ENCODE data around the gene PHLDB1. TPM values are rescaled to one million over a fixed set of nuclear protein-coding genes. Genes with fewer than 3 reads are reported as not detected.
A peak's percentile ranks its signal among the peaks of the same experiment; 100 is the strongest.

Gene PHLDB1
- total RNA-seq, 1 experiment from 2014 or later = 37.1 TPM

- no peaks in the 10 kb centered on the region for H3K9me3 Mint-ChIP-seq (ENCODE audit: low read depth, unreplicated experiment)
- BruUV-seq (replicated peaks) = no TSS peak
- CTCF ChIA-PET = no interaction called here
- no peak for DNase-seq
- intact Hi-C loops (cut with micrococcal nuclease; ENCODE audit: unreplicated experiment) = no loop called here
- H3K27me3 Mint-ChIP-seq (ENCODE audit: unreplicated experiment) = peaks cover 14% of the 10 kb centered on the region
- H3K36me3 Mint-ChIP-seq (ENCODE audit: insufficient read depth, unreplicated experiment) = peaks cover 22% of the 10 kb centered on the region
- H3K4me1 Mint-ChIP-seq (ENCODE audit: low read depth, unreplicated experiment) = peaks cover 25% of the 10 kb centered on the region
- H3K4me3 Mint-ChIP-seq (ENCODE audit: low read depth, unreplicated experiment) = no peak overlapping the region
- TF ChIP-seq, protein P1, sequence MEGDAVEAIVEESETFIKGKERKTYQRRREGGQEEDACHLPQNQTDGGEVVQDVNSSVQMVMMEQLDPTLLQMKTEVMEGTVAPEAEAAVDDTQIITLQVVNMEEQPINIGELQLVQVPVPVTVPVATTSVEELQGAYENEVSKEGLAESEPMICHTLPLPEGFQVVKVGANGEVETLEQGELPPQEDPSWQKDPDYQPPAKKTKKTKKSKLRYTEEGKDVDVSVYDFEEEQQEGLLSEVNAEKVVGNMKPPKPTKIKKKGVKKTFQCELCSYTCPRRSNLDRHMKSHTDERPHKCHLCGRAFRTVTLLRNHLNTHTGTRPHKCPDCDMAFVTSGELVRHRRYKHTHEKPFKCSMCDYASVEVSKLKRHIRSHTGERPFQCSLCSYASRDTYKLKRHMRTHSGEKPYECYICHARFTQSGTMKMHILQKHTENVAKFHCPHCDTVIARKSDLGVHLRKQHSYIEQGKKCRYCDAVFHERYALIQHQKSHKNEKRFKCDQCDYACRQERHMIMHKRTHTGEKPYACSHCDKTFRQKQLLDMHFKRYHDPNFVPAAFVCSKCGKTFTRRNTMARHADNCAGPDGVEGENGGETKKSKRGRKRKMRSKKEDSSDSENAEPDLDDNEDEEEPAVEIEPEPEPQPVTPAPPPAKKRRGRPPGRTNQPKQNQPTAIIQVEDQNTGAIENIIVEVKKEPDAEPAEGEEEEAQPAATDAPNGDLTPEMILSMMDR (IDR thresholded peaks at IDR 0.05; ENCODE audit: unreplicated experiment) = no peak
- no peak overlapping the region for H3K27ac Mint-ChIP-seq (ENCODE audit: unreplicated experiment)
Observed at GRCh38 chr11:118604566-118604965, 2.8 kb upstream of the PHLDB1 start.

DNA sequence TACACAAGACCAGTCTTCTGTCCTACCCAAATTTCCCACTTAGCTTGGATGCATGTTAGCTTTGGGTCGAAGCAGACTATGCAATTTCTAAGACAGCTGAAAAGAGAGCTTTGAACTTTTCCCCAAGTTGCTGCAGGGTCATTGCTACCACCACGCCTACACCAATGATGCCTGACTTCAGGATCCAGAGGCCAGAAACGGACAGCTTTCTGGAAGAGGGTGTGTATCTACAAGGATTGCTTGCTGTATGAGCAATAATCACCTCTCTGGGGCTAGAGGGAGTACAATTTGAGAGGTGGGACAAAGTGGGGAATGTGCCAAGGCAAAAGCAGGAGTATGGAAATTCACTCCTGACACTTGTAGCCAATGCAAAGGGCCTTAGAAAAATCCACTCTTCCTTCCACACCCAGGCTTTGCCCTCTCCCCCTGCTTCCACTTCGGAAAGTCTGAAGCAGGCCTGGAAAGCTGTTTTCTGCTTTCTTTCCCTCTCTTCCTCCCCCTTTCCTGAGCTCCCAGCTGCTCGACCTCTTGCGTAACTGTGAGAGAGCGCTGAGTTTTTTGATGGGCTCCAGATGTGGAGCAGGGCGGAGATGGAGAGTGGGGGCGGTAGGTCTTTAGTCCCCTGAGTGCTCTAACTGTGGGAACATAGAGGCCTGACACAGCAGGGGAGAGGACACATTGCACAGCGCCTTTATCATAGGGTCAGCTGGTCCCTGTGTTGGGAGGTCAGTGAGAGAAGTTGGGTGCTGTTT lies 2.1 kb upstream of the PHLDB1 start:
- CTCF ChIA-PET = interaction anchor here (1.3 kb wide), 1 partner anchor 15 kb away, joined by 3 read pairs; no protein-coding TSS in a partner anchor
- no peak overlapping the region for H3K4me3 Mint-ChIP-seq (ENCODE audit: low read depth, unreplicated experiment)
- peaks cover 26% of the 10 kb centered on the region for H3K4me1 Mint-ChIP-seq (ENCODE audit: low read depth, unreplicated experiment)
- DNase-seq = no peak
- no TSS peak for BruUV-seq (replicated peaks)
- H3K36me3 Mint-ChIP-seq (ENCODE audit: insufficient read depth, unreplicated experiment) = peaks cover 22% of the 10 kb centered on the region
- peaks cover 21% of the 10 kb centered on the region for H3K27me3 Mint-ChIP-seq (ENCODE audit: unreplicated experiment)
- no peaks in the 10 kb centered on the region for H3K9me3 Mint-ChIP-seq (ENCODE audit: low read depth, unreplicated experiment)
- H3K27ac Mint-ChIP-seq (ENCODE audit: unreplicated experiment) = no peak overlapping the region
- intact Hi-C loops (cut with micrococcal nuclease; ENCODE audit: unreplicated experiment) = loop anchor here (5.0 kb wide), 1 partner anchor 52 kb away; no protein-coding TSS in a partner anchor
- TF ChIP-seq, protein P1 (IDR thresholded peaks at IDR 0.05; ENCODE audit: unreplicated experiment) = no peak

GRCh38 chr11:118606157-118606843 lies 1.1 kb upstream of the PHLDB1 start:
- Mint-ChIP-seq H3K4me3 (ENCODE audit: low read depth, unreplicated experiment) (peak overlapping the region; percentile 78), H3K36me3 (ENCODE audit: insufficient read depth, unreplicated experiment) (peaks cover 22% of the 10 kb centered on the region), H3K27me3 (ENCODE audit: unreplicated experiment) (peaks cover 31% of the 10 kb centered on the region), H3K27ac (ENCODE audit: unreplicated experiment) (no peak overlapping the region), H3K9me3 (ENCODE audit: low read depth, unreplicated experiment) (no peaks in the 10 kb centered on the region), H3K4me1 (ENCODE audit: low read depth, unreplicated experiment) (peaks cover 32% of the 10 kb centered on the region)
- no TSS peak for BruUV-seq (replicated peaks)
- DNase-seq = no peak
- intact Hi-C loops (cut with micrococcal nuclease; ENCODE audit: unreplicated experiment) = loop anchor here (5.0 kb wide), 1 partner anchor 51 kb away; no protein-coding TSS in a partner anchor
- CTCF ChIA-PET = interaction anchor here (0.5 to 1.3 kb wide), 3 partner anchors 14 to 53 kb away, joined by 3 to 5 read pairs (median 4); no protein-coding TSS in a partner anchor
- TF ChIP-seq, protein P1 (IDR thresholded peaks at IDR 0.05; ENCODE audit: unreplicated experiment) = no peak

DNA sequence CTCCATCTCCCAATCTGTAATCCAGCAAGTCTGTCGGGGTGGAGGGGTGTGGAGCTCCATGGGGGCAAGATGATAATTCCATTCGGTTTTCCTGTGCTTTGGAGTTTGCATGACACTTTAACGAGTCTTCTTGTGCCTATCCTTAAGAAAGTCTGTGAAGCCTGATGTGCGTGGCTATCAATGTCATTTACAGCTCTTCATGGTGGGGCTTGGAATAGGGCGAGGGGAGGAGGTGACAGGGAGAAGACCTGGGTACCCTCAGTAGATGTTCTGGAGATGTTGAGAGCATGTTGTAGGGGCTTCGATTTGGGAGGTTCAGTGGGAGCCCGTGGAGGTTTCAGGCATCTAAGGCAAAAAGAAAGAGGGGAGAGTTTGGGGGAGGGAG lies 579 bp upstream of the PHLDB1 start:
- Mint-ChIP-seq H3K4me3 (ENCODE audit: low read depth, unreplicated experiment) (peak overlapping the region; percentile 78), H3K9me3 (ENCODE audit: low read depth, unreplicated experiment) (no peaks in the 10 kb centered on the region), H3K27ac (ENCODE audit: unreplicated experiment) (no peak overlapping the region), H3K36me3 (ENCODE audit: insufficient read depth, unreplicated experiment) (peaks cover 22% of the 10 kb centered on the region), H3K27me3 (ENCODE audit: unreplicated experiment) (peaks cover 36% of the 10 kb centered on the region), H3K4me1 (ENCODE audit: low read depth, unreplicated experiment) (peaks cover 35% of the 10 kb centered on the region)
- intact Hi-C loops (cut with micrococcal nuclease; ENCODE audit: unreplicated experiment) = loop anchor here (5.0 kb wide), 1 partner anchor 50 kb away; no protein-coding TSS in a partner anchor
- DNase-seq = no peak
- TF ChIP-seq, protein P1 (IDR thresholded peaks at IDR 0.05; ENCODE audit: unreplicated experiment) = no peak
- BruUV-seq (replicated peaks) = no TSS peak
- CTCF ChIA-PET = interaction anchor here (0.5 to 1.3 kb wide), 4 partner anchors 15 to 63 kb away, joined by 3 to 8 read pairs (median 4); no protein-coding TSS in a partner anchor
